ENCODE results near the gene COMTD1. TPM values are rescaled to one million over a fixed set of nuclear protein-coding genes. Genes with fewer than 3 reads are reported as not detected.
"Not testable (repeated sequence)": the region's sequence is repeated elsewhere in the genome, so short reads cannot be mapped to it uniquely, and the experiment has no call there.

Gene COMTD1
- total and polyA plus RNA-seq, 2 donors (not counting 1 experiment from before 2014, with no cell fraction given), result 14.5 to 23.8 TPM

DNA sequence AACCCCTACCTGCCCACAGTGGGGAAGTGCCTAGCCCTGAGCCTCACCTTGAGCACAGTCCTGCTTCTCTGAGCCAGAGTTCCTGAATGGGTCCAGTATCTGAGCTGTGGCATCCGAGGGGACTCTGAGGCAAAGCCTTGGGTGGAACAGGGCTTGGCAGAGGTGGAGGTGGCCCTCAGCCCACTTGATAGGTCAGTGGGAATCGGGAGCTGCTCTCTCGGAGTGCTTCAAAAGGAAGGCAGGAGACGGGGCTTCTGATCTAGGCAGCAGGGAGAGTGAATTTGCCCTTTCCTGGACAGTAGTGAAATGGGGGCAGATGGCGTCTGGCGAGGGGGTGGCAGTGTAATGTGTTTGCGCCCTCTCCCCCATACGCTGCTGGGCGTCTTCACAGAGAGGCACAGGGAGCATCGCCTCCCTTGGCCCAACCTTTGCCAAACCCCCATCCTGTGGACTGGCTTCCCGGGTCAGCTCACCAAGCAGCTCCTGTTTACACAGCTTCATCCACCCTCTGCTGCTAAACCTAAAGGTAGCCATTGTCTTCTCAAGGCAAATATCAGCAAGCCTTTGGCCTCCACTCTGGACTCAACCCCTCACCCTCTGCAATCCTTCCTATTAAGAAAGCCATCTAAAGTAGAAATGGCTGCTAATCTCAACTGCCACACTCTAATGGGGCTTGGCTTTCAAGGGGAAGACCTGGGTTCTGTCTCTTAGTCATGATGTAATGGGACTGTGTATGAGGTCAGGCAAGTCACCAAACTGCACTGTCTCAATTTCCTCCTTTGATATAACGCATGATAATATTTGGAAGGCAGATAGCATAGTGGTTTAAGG is 46.3 kb downstream of the COMTD1 start:
- no peak overlapping the region for H3K9ac ChIP-seq (ENCODE audit: low read length)
- H3K4me3 ChIP-seq (ENCODE audit: control extremely low read depth in 1 of 5, extremely low read depth in 1 of 5, insufficient read depth in 1 of 5, low read depth in 2 of 5, low read length in 4 of 5), result no peak overlapping the region
- ChIA-PET POLR2A (interaction anchor here (0.6 kb wide), 2 partner anchors 21 to 46 kb away, joined by 5 to 6 read pairs; partner anchors contain the start of genes COMTD1 and VDAC2), CTCF (interaction anchor here (1.0 to 5.2 kb wide), 2 partner anchors 10 to 44 kb away, joined by 3 to 138 read pairs; partner anchors contain the start of gene COMTD1)
- H3K4me2 ChIP-seq (replicated peaks; ENCODE audit: low read depth, low read length, poor library complexity, severe bottlenecking), result no peak overlapping the region
- H3K4me3 Mint-ChIP-seq, result no peak overlapping the region
- no peak overlapping the region for H2AFZ ChIP-seq (ENCODE audit: insufficient read depth, low read depth, low read length, poor library complexity, severe bottlenecking)
- intact Hi-C loops (cut with micrococcal nuclease), result no loop called here
- no peak for TF ChIP-seq CTCF (IDR thresholded peaks at IDR 0.05)
- no peak for TF ChIP-seq EZH2 (IDR thresholded peaks at IDR 0.05; ENCODE audit: borderline replicate concordance, insufficient read depth, low read depth, low read length, poor library complexity, severe bottlenecking)
- H3K9me3 Mint-ChIP-seq (ENCODE audit: insufficient read depth), result no peaks in the 10 kb centered on the region
- peaks cover 3% of the 10 kb centered on the region in 2 donors for H3K4me1 ChIP-seq (ENCODE audit: control insufficient read depth in 2 of 2, insufficient read depth in 2 of 2, low read length in 2 of 2)
- H3K9me3 ChIP-seq (ENCODE audit: control extremely low read depth in 1 of 3, control insufficient read depth in 2 of 3, insufficient read depth in 1 of 3, low read length in 2 of 3), result no peaks in the 10 kb centered on the region
- H3K27me3 ChIP-seq (replicated peaks in 1 of 4; ENCODE audit: control extremely low read depth in 1 of 4, control insufficient read depth in 3 of 4, insufficient read depth in 4 of 4, low read length in 3 of 4), result no peaks in the 10 kb centered on the region
- DNase-seq (no peak), ATAC-seq (ENCODE audit: low read depth) (no peak)
- WGBS (ENCODE audit: insufficient coverage), result 98% methylated on average over 10 of the region's 12 CpGs
- H3K79me2 ChIP-seq (ENCODE audit: control insufficient read depth, insufficient read depth, low read length), result no peaks in the 10 kb centered on the region
- H3K27ac Mint-ChIP-seq, result peak overlapping the region; percentile 37
- no peaks in the 10 kb centered on the region for H4K20me1 ChIP-seq (ENCODE audit: control insufficient read depth, insufficient read depth, low read length, poor library complexity, severe bottlenecking)
- H3K4me1 Mint-ChIP-seq, result no peaks in the 10 kb centered on the region
- no peaks in the 10 kb centered on the region for H3K27me3 Mint-ChIP-seq
- H3K27ac ChIP-seq (ENCODE audit: low read length in 2 of 2), result no peak overlapping the region
- no peaks in the 10 kb centered on the region for H3K36me3 ChIP-seq (replicated peaks in 1 of 2; ENCODE audit: control extremely low read depth in 1 of 2, control insufficient read depth in 1 of 2, extremely low read depth in 1 of 2, insufficient read depth in 2 of 2, low read length in 1 of 2)

- not testable (repeated sequence) for H3K9me3 Mint-ChIP-seq (ENCODE audit: insufficient read depth); H3K4me3 Mint-ChIP-seq; H4K20me1 ChIP-seq (ENCODE audit: control insufficient read depth, insufficient read depth, low read length, poor library complexity, severe bottlenecking); H3K27me3 ChIP-seq (replicated peaks in 1 of 4; ENCODE audit: control extremely low read depth in 1 of 4, control insufficient read depth in 3 of 4, insufficient read depth in 4 of 4, low read length in 3 of 4); H3K4me2 ChIP-seq (replicated peaks; ENCODE audit: low read depth, low read length, poor library complexity, severe bottlenecking); H3K4me1 ChIP-seq (ENCODE audit: control insufficient read depth in 2 of 2, insufficient read depth in 2 of 2, low read length in 2 of 2); ATAC-seq (ENCODE audit: low read depth); H3K9ac ChIP-seq (ENCODE audit: low read length); H3K27ac Mint-ChIP-seq; H3K4me1 Mint-ChIP-seq; DNase-seq; H3K36me3 ChIP-seq (replicated peaks in 1 of 2; ENCODE audit: control extremely low read depth in 1 of 2, control insufficient read depth in 1 of 2, extremely low read depth in 1 of 2, insufficient read depth in 2 of 2, low read length in 1 of 2); H3K79me2 ChIP-seq (ENCODE audit: control insufficient read depth, insufficient read depth, low read length); H3K27me3 Mint-ChIP-seq; H3K4me3 ChIP-seq (ENCODE audit: control extremely low read depth in 1 of 5, extremely low read depth in 1 of 5, insufficient read depth in 1 of 5, low read depth in 2 of 5, low read length in 4 of 5); H2AFZ ChIP-seq (ENCODE audit: insufficient read depth, low read depth, low read length, poor library complexity, severe bottlenecking); H3K9me3 ChIP-seq (ENCODE audit: control extremely low read depth in 1 of 3, control insufficient read depth in 2 of 3, insufficient read depth in 1 of 3, low read length in 2 of 3)
- POLR2A ChIA-PET, result interaction anchor here (0.6 to 1.3 kb wide), 3 partner anchors 22 to 47 kb away, joined by 4 to 5 read pairs (median 5); partner anchors contain the start of genes COMTD1 and VDAC2
- CTCF ChIA-PET, result interaction anchor here (1.0 to 5.2 kb wide), 15 partner anchors 8 to 75 kb away, joined by 3 to 138 read pairs (median 5); partner anchors contain the start of genes COMTD1 and VDAC2
- intact Hi-C loops (cut with micrococcal nuclease), result loop anchor here (1.0 kb wide), 3 partner anchors 22 to 48 kb away; partner anchors contain the start of gene VDAC2
- peak overlapping the region in 1 of 2 donors; percentile 11 for H3K27ac ChIP-seq (ENCODE audit: low read length in 2 of 2)
- 95% methylated on average over 2 of the region's 9 CpGs for WGBS (ENCODE audit: insufficient coverage)
These were observed 47.2 kb downstream of the COMTD1 start for GRCh38 chr10:75188522-75188921.

Data from B cell (primary cell).